HUDEP-2 (cell line): Measurements from ENCODE around the gene CACNA1B.
"Not testable (repeated sequence)": the region's sequence is repeated elsewhere in the genome, so short reads cannot be mapped to it uniquely, and the experiment has no call there.

ENCODE experiments used
- DNase-seq, 76 experiments: peaks; one replicate each; lab custom pipeline; 2025; ENCODE audit not compliant: unreplicated experiment in 76 of 76; lab: John Stamatoyannopoulos, UW

The CACNA1B gene

GRCh38 chr9:138010861-138011260, 133.3 kb downstream of the CACNA1B start:
- DNase-seq = no peak

GRCh38 chr9:138011951-138012500, 134.4 kb downstream of the CACNA1B start:
- no peak for DNase-seq

- no peak for DNase-seq
These were observed 135.7 kb downstream of the CACNA1B start for GRCh38 chr9:138013273-138013672.

- DNase-seq = no peak
These were observed 136.4 kb downstream of the CACNA1B start for GRCh38 chr9:138013836-138014562.

GRCh38 chr9:138014563-138014945, 137.0 kb downstream of the CACNA1B start:
- DNase-seq = no peak

- no peak for DNase-seq
These were observed 137.6 kb downstream of the CACNA1B start for GRCh38 chr9:138015021-138015829.

- no peak for DNase-seq
These were observed 139.0 kb downstream of the CACNA1B start for GRCh38 chr9:138016406-138017187.

- DNase-seq = no peak
These were observed 139.6 kb downstream of the CACNA1B start for GRCh38 chr9:138017200-138017599.

- not testable (repeated sequence) for DNase-seq
These were observed 141.9 kb downstream of the CACNA1B start for GRCh38 chr9:138019514-138019913.

GRCh38 chr9:138020120-138020794, 142.7 kb downstream of the CACNA1B start:
- DNase-seq = no peak

- DNase-seq = no peak
These were observed 143.2 kb downstream of the CACNA1B start for GRCh38 chr9:138020795-138021182.

- no peak for DNase-seq
These were observed 143.9 kb downstream of the CACNA1B start for GRCh38 chr9:138021251-138022056.

GRCh38 chr9:138022121-138022741, 144.6 kb downstream of the CACNA1B start:
- DNase-seq = peak in 16 of 76 experiments; percentile 6 to 25 (median 10)

GRCh38 chr9:138022756-138023393, 145.3 kb downstream of the CACNA1B start:
- no peak for DNase-seq

GRCh38 chr9:138023394-138024124, 146.0 kb downstream of the CACNA1B start:
- no peak for DNase-seq

GRCh38 chr9:138024131-138024530, 146.5 kb downstream of the CACNA1B start:
- DNase-seq = no peak

GRCh38 chr9:138024831-138025291, 147.3 kb downstream of the CACNA1B start:
- DNase-seq = no peak

- no peak for DNase-seq
These were observed 147.8 kb downstream of the CACNA1B start for GRCh38 chr9:138025417-138025816.
